H9 (cell line): ENCODE results near the gene VTA1. TPM values are rescaled to one million over a fixed set of nuclear protein-coding genes. Genes with fewer than 3 reads are reported as not detected.

ENCODE experiments used
- DNase-seq: peaks from one replicate; pipeline ENCODE4 v3.0.0-alpha.2; 2017
- H2AFZ ChIP-seq: one replicate; pipeline ENCODE4 v1.6.1; 2013; ENCODE audit warnings: mild to moderate bottlenecking, low read length, control low read depth, moderate library complexity
- H2AK5ac ChIP-seq: 2 replicates; pipeline ENCODE4 v1.6.1; 2013; ENCODE audit warnings: low read length, control low read depth, mixed read lengths; ENCODE audit not compliant: insufficient read length
- H2BK120ac ChIP-seq: one replicate; pipeline ENCODE4 v1.6.1; 2013; ENCODE audit warnings: low read depth, mild to moderate bottlenecking, low read length, control low read depth, inconsistent platforms; ENCODE audit not compliant: poor library complexity, severe bottlenecking
- H2BK12ac ChIP-seq: 2 replicates; pipeline ENCODE4 v1.6.1; 2013; ENCODE audit warnings: low read length, control low read depth, mixed read lengths, low read depth; ENCODE audit not compliant: insufficient read length
- H2BK15ac ChIP-seq: 2 replicates; pipeline ENCODE4 v1.6.1; 2013; ENCODE audit warnings: low read depth, low read length, control low read depth
- H2BK20ac ChIP-seq: one replicate; pipeline ENCODE4 v1.6.1; 2013; ENCODE audit warnings: low read depth, mild to moderate bottlenecking, low read length, control low read depth, inconsistent platforms; ENCODE audit not compliant: poor library complexity, severe bottlenecking
- H2BK5ac ChIP-seq: 2 replicates; pipeline ENCODE4 v1.6.1; 2013; ENCODE audit warnings: low read length, control low read depth, mixed read lengths; ENCODE audit not compliant: insufficient read length
- H3K14ac ChIP-seq: 2 replicates; pipeline ENCODE4 v1.6.1; 2013; ENCODE audit warnings: low read length, control low read depth; ENCODE audit not compliant: insufficient read depth
- H3K18ac ChIP-seq: 2 replicates; pipeline ENCODE4 v1.6.1; 2013; ENCODE audit warnings: low read depth, mild to moderate bottlenecking, mixed read lengths, low read length, control low read depth; ENCODE audit not compliant: insufficient read length
- H3K23ac ChIP-seq: 2 replicates; pipeline ENCODE4 v1.6.1; 2013; ENCODE audit warnings: low read length, control low read depth, mixed read lengths, low read depth; ENCODE audit not compliant: insufficient read length
- H3K23me2 ChIP-seq: 2 replicates; pipeline ENCODE4 v1.6.1; 2013; ENCODE audit warnings: low read depth, mild to moderate bottlenecking, mixed read lengths, low read length, control low read depth; ENCODE audit not compliant: insufficient read length, poor library complexity, severe bottlenecking
- H3K27ac ChIP-seq: 2 replicates; pipeline ENCODE4 v1.5.1; 2013; ENCODE audit warnings: low read length, control low read depth, mixed read lengths, low read depth; ENCODE audit not compliant: insufficient read length
- H3K27me3 ChIP-seq: 2 replicates; pipeline ENCODE4 v1.6.1; 2013; ENCODE audit warnings: low read length, control low read depth, inconsistent platforms; ENCODE audit not compliant: insufficient read depth
- H3K4ac ChIP-seq: 2 replicates; pipeline ENCODE4 v1.6.1; 2013; ENCODE audit warnings: low read depth, mild to moderate bottlenecking, control low read depth, inconsistent platforms, low read length, moderate library complexity
- H3K4me1 ChIP-seq: 2 replicates; pipeline ENCODE4 v1.6.1; 2013; ENCODE audit warnings: low read length, control low read depth, inconsistent platforms; ENCODE audit not compliant: insufficient read depth
- H3K4me2 ChIP-seq: 2 replicates; pipeline ENCODE4 v1.6.1; 2013; ENCODE audit warnings: low read length, control low read depth, mixed read lengths; ENCODE audit not compliant: insufficient read length, insufficient read depth
- H3K56ac ChIP-seq: 2 replicates; pipeline ENCODE4 v1.6.1; 2013; ENCODE audit warnings: low read depth, mild to moderate bottlenecking, mixed read lengths, low read length, control low read depth; ENCODE audit not compliant: insufficient read length
- H3K79me1 ChIP-seq: 2 replicates; pipeline ENCODE4 v1.6.1; 2013; ENCODE audit warnings: low read depth, mild to moderate bottlenecking, moderate library complexity, low read length, control low read depth, inconsistent platforms; ENCODE audit not compliant: insufficient read depth, poor library complexity, severe bottlenecking
- H3K79me2 ChIP-seq: 2 replicates; pipeline ENCODE4 v1.6.1; 2013; ENCODE audit warnings: low read length, control low read depth, inconsistent platforms; ENCODE audit not compliant: insufficient read depth
- H3K9ac ChIP-seq: 2 replicates; pipeline ENCODE4 v1.6.1; 2013; ENCODE audit warnings: low read length, control low read depth, mixed read lengths; ENCODE audit not compliant: insufficient read length; ENCODE audit errors: extremely low read depth
- H3K9me3 ChIP-seq: one replicate; pipeline ENCODE4 v1.6.1; 2013; ENCODE audit warnings: low read depth, low read length, inconsistent platforms; ENCODE audit not compliant: control insufficient read depth
- H3T11ph ChIP-seq: one replicate; pipeline ENCODE4 v1.6.1; 2013; ENCODE audit warnings: mild to moderate bottlenecking, low read length, control low read depth, inconsistent platforms
- H4K20me1 ChIP-seq: one replicate; pipeline ENCODE4 v1.6.1; 2013; ENCODE audit not compliant: control insufficient read depth, insufficient read length, insufficient read depth
- H4K5ac ChIP-seq: 2 replicates; pipeline ENCODE4 v1.6.1; 2013; ENCODE audit warnings: low read depth, mild to moderate bottlenecking, mixed read lengths, low read length, control low read depth; ENCODE audit not compliant: insufficient read length
- H4K8ac ChIP-seq: replicated peaks from 2 replicates; pipeline ENCODE4 v1.6.1; 2013; ENCODE audit warnings: low read length, control low read depth, mixed read lengths, low read depth; ENCODE audit not compliant: insufficient read length
- H4K91ac ChIP-seq: 2 replicates; pipeline ENCODE4 v1.6.1; 2013; ENCODE audit warnings: low read depth, mild to moderate bottlenecking, moderate library complexity, mixed read lengths, low read length, control low read depth; ENCODE audit not compliant: insufficient read length
- H3K27ac Mint-ChIP-seq, 3 experiments: 2 replicates in 2 of 3; 3 replicates in 1 of 3; pipeline ENCODE4 v1.8.0; 2020 to 2021; ENCODE audit warnings: mixed read lengths in 3 of 3, mild to moderate bottlenecking in 1 of 3, moderate library complexity in 1 of 3
- H3K27me3 Mint-ChIP-seq: 2 replicates; pipeline ENCODE4 v1.8.0; 2021; ENCODE audit warnings: low read depth, mild to moderate bottlenecking, moderate library complexity, mixed read lengths
- H3K36me3 Mint-ChIP-seq, 3 experiments: 2 replicates in 2 of 3; 3 replicates in 1 of 3; pipeline ENCODE4 v1.8.0; 2020 to 2021; ENCODE audit warnings: low read depth in 3 of 3, mixed read lengths in 3 of 3; ENCODE audit not compliant: insufficient read depth in 1 of 3
- H3K4me1 Mint-ChIP-seq, 2 experiments: 2 replicates each; pipeline ENCODE4 v1.8.0; 2020; ENCODE audit warnings: mixed read lengths in 2 of 2
- H3K4me3 Mint-ChIP-seq, 2 experiments: 2 replicates in 1 of 2; 3 replicates in 1 of 2; pipeline ENCODE4 v1.8.0; 2020 to 2021; ENCODE audit warnings: mild to moderate bottlenecking in 2 of 2, mixed read lengths in 2 of 2, moderate library complexity in 1 of 2
- H3K9me3 Mint-ChIP-seq, 2 experiments: 2 replicates in 1 of 2; 3 replicates in 1 of 2; pipeline ENCODE4 v1.8.0; 2020; ENCODE audit warnings: mild to moderate bottlenecking in 2 of 2, mixed read lengths in 2 of 2, moderate library complexity in 1 of 2
- CTCF ChIP-seq: fragments of 200-600 bp; sonication (generic); conservative IDR thresholded peaks from 3 replicates; pipeline ENCODE4 v1.8.0; 2021; ENCODE audit warnings: antibody characterized with exemption, mild to moderate bottlenecking
- WGBS: extraction: QIAGEN DNeasy Blood & Tissue Kit; methylation state at CpG from one replicate; pipeline ENCODE4 v1.1.7; 2013; ENCODE audit warnings: missing lambda C conversion rate, low lambda C conversion rate, mixed read lengths; ENCODE audit not compliant: insufficient read length; ENCODE audit errors: extremely low coverage; 5-methylcytosine and 5-hydroxymethylcytosine counted together
- total RNA-seq: library from RNA; stranded (reverse); gene quantifications from 2 replicates; pipeline ENCODE4 v1.2.1, GENCODE V29; 2021

Gene VTA1
- total RNA-seq, 1 experiment from 2014 or later: 63.1 TPM

DNA sequence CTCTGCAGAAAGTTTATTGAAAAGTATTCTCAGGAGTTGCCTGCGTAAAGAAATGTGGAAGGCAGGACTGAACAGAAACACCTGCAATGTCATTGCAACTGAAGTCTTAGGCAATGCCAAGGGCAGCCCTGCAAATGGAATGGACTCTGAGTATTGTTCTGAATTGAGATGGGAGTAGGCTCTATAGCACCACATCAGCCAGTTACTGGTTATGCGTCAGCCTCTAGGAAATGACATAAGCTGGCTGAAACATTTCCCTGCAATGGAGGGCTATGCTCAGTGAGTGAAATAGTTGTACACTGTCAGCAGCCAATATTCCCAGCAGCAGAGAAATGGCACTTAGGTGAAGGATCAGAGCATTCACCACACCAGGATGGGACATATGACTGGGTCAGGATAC lies 28.1 kb upstream of the VTA1 start:
- Histone ChIP-seq H3K4me2 (no peak overlapping the region), H4K91ac (no peak overlapping the region), H3K9me3 (no peaks in the 10 kb centered on the region), H2BK5ac (no peak overlapping the region), H3K23ac (no peak overlapping the region), H3K27me3 (no peaks in the 10 kb centered on the region), H3K56ac (no peak overlapping the region), H2BK20ac (no peak overlapping the region), H3K4ac (no peak overlapping the region), H3K4me1 (no peaks in the 10 kb centered on the region), H4K5ac (no peak overlapping the region), H3K9ac (no peak overlapping the region), H2AK5ac (no peak overlapping the region), H3K18ac (no peak overlapping the region), H2BK12ac (no peak overlapping the region), H2BK15ac (no peak overlapping the region), H3K27ac (no peak overlapping the region), H4K20me1 (no peaks in the 10 kb centered on the region), H3T11ph (no peak overlapping the region), H3K23me2 (no peaks in the 10 kb centered on the region), H4K8ac (no peak overlapping the region), H3K79me2 (no peaks in the 10 kb centered on the region), H2AFZ (no peak overlapping the region), H3K14ac (no peak overlapping the region), H3K79me1 (no peaks in the 10 kb centered on the region), H2BK120ac (no peak overlapping the region)
- H3K27me3 Mint-ChIP-seq: no peaks in the 10 kb centered on the region
- no CpG with 5 or more reads among the region's 2 CpGs for WGBS
- peaks cover 4 to 5% of the 10 kb centered on the region in 2 experiments for H3K4me1 Mint-ChIP-seq
- TF ChIP-seq CTCF: no peak
- no peak for DNase-seq
- H3K9me3 Mint-ChIP-seq: no peaks in the 10 kb centered on the region
- H3K4me3 Mint-ChIP-seq: no peak overlapping the region
- no peak overlapping the region for H3K27ac Mint-ChIP-seq
- peaks cover 0 to 2% (median 0%) of the 10 kb centered on the region in 3 experiments; a peak in 1 of 7 replicates for H3K36me3 Mint-ChIP-seq
